Esophagus (tissue), 2 donors: ENCODE results near the gene ZNG1A. TPM values are rescaled to one million over a fixed set of nuclear protein-coding genes. Genes with fewer than 3 reads are reported as not detected.
"Not testable (repeated sequence)": the region's sequence is repeated elsewhere in the genome, so short reads cannot be mapped to it uniquely, and the experiment has no call there.

ENCODE experiments used
- H3K27ac ChIP-seq, 2 donors: one replicate each; pipeline ENCODE4 v1.5.1; 2013; ENCODE audit warnings: low read depth in 2 of 2, mild to moderate bottlenecking in 2 of 2, inconsistent platforms in 1 of 2, low read length in 1 of 2, moderate library complexity in 1 of 2
- H3K27me3 ChIP-seq, 2 donors: one replicate each; pipeline ENCODE4 v1.6.1; 2013; ENCODE audit warnings: low read length in 2 of 2, control low read depth in 1 of 2, mild to moderate bottlenecking in 1 of 2; ENCODE audit not compliant: insufficient read depth in 2 of 2, control insufficient read depth in 1 of 2
- H3K36me3 ChIP-seq, 2 donors: one replicate each; pipeline ENCODE4 v1.6.1; 2013; ENCODE audit warnings: low read length in 1 of 2; ENCODE audit not compliant: control insufficient read depth in 2 of 2, insufficient read depth in 2 of 2
- H3K4me1 ChIP-seq, 2 donors: one replicate each; pipeline ENCODE4 v1.6.1; 2013; ENCODE audit warnings: low read length in 1 of 2; ENCODE audit not compliant: control insufficient read depth in 2 of 2, insufficient read depth in 2 of 2
- H3K4me3 ChIP-seq, 2 donors: one replicate each; pipeline ENCODE4 v1.5.1; 2013; ENCODE audit warnings: low read length in 2 of 2, mild to moderate bottlenecking in 2 of 2, low read depth in 1 of 2, moderate library complexity in 1 of 2
- H3K9me3 ChIP-seq, 2 donors: one replicate each; pipeline ENCODE4 v1.6.1; 2013; ENCODE audit warnings: mild to moderate bottlenecking in 2 of 2, low read depth in 1 of 2, low read length in 1 of 2, moderate library complexity in 1 of 2; ENCODE audit not compliant: control insufficient read depth in 2 of 2, insufficient read depth in 1 of 2
- WGBS, 2 donors: extraction: QIAGEN DNeasy Blood & Tissue Kit; methylation state at CpG; one replicate each; pipeline ENCODE4 v1.1.7; 2013; 5-methylcytosine and 5-hydroxymethylcytosine counted together
- polyA plus RNA-seq, 2 donors: library from polyadenylated mRNA; stranded (reverse); fragments of 200-250 nt; gene quantifications; one replicate each; pipeline ENCODE4 v1.2.3, GENCODE V29; 2013
- donor health status: healthy with polysubstance abuse.
- donor health status: Bipolar disorder and iron deficiency.

Gene ZNG1A
- polyA plus RNA-seq, 2 donors, result 24.7 to 33.6 TPM

GRCh38 chr9:116239-117077, 62.4 kb downstream of the ZNG1A start:
- H3K9me3 ChIP-seq, H3K4me1 ChIP-seq, H3K27ac ChIP-seq, H3K36me3 ChIP-seq, H3K27me3 ChIP-seq, H3K4me3 ChIP-seq: not testable (repeated sequence)
- WGBS, 2 donors, result 12 to 13% methylated on average over 30 to 40 of the region's 41 CpGs

GRCh38 chr9:115118-115451, 63.8 kb downstream of the ZNG1A start:
- H3K4me3 ChIP-seq, result peak overlapping the region in 1 of 2 donors; percentile 57
- not testable (repeated sequence) for H3K27me3 ChIP-seq, H3K27ac ChIP-seq, H3K4me1 ChIP-seq, H3K9me3 ChIP-seq, H3K36me3 ChIP-seq
- 9 to 15% methylated on average over 9 to 11 of the region's 11 CpGs for WGBS, 2 donors

- H3K27ac ChIP-seq, H3K36me3 ChIP-seq, H3K27me3 ChIP-seq, H3K4me1 ChIP-seq, H3K9me3 ChIP-seq: not testable (repeated sequence)
- peak overlapping the region in 1 of 2 donors; percentile 57 for H3K4me3 ChIP-seq
- WGBS, 2 donors, result 2 to 3% methylated on average over 68 to 73 of the region's 73 CpGs
Observed at GRCh38 chr9:114267-115117, 64.4 kb downstream of the ZNG1A start.

- H3K27ac ChIP-seq, H3K36me3 ChIP-seq, H3K9me3 ChIP-seq, H3K4me1 ChIP-seq, H3K27me3 ChIP-seq: not testable (repeated sequence)
- 2% methylated on average over 94 to 110 of the region's 111 CpGs for WGBS, 2 donors
- peak overlapping the region; percentile 39 to 57 for H3K4me3 ChIP-seq
Observed at GRCh38 chr9:113468-114266, 65.2 kb downstream of the ZNG1A start.

- not testable (repeated sequence) for H3K36me3 ChIP-seq, H3K4me1 ChIP-seq, H3K27me3 ChIP-seq, H3K9me3 ChIP-seq, H3K27ac ChIP-seq
- WGBS, 2 donors, result 14% methylated on average over 29 to 52 of the region's 55 CpGs
- H3K4me3 ChIP-seq, result peak overlapping the region in 1 of 2 donors; percentile 57
Observed at GRCh38 chr9:112589-113467, 66.0 kb downstream of the ZNG1A start.

- H3K27ac ChIP-seq, H3K4me3 ChIP-seq, H3K36me3 ChIP-seq, H3K4me1 ChIP-seq, H3K9me3 ChIP-seq, H3K27me3 ChIP-seq: not testable (repeated sequence)
- 31 to 36% methylated on average over 4 of the region's 4 CpGs for WGBS, 2 donors
Observed at GRCh38 chr9:110672-111071, 68.2 kb downstream of the ZNG1A start.

- not testable (repeated sequence) for H3K27ac ChIP-seq, H3K4me3 ChIP-seq, H3K9me3 ChIP-seq, H3K27me3 ChIP-seq, H3K36me3 ChIP-seq, H3K4me1 ChIP-seq
- 13 to 27% methylated on average over 5 of the region's 8 CpGs for WGBS, 2 donors
Observed at GRCh38 chr9:109540-109939, 69.3 kb downstream of the ZNG1A start.

- H3K27me3 ChIP-seq, H3K9me3 ChIP-seq, H3K4me3 ChIP-seq, H3K4me1 ChIP-seq, H3K27ac ChIP-seq, H3K36me3 ChIP-seq: not testable (repeated sequence)
- WGBS, 2 donors, result 17 to 30% methylated on average over 20 to 21 of the region's 22 CpGs
Observed at GRCh38 chr9:108742-109495, 69.9 kb downstream of the ZNG1A start.
